ENCODE data around the gene ENTPD1.
"Not testable (repeated sequence)": the region's sequence is repeated elsewhere in the genome, so short reads cannot be mapped to it uniquely, and the experiment has no call there.

ENTPD1 gene

GRCh38 chr10:95756041-95756761, at the start of gene ENTPD1:
Gene ENTPD1 (plus strand): TSS chr10:95756163. CDS start chr10:95756240, 77 bp downstream.
- no peak for FAIRE-seq

- FAIRE-seq, result no peak
Measured at GRCh38 chr10:95706573-95706972, 49.4 kb upstream of the ENTPD1 start.

GRCh38 chr10:95706990-95707389, 49.0 kb upstream of the ENTPD1 start:
- FAIRE-seq, result no peak

GRCh38 chr10:95711492-95711891, 44.5 kb upstream of the ENTPD1 start:
- no peak for FAIRE-seq

- no peak for FAIRE-seq
Measured at GRCh38 chr10:95716466-95716865, 39.5 kb upstream of the ENTPD1 start.

GRCh38 chr10:95716866-95717265, 39.1 kb upstream of the ENTPD1 start:
- no peak for FAIRE-seq

- FAIRE-seq, result not testable (repeated sequence)
Measured at GRCh38 chr10:95720745-95721144, 35.2 kb upstream of the ENTPD1 start.

GRCh38 chr10:95722496-95722895, 33.5 kb upstream of the ENTPD1 start:
- FAIRE-seq, result not testable (repeated sequence)

GRCh38 chr10:95728526-95728925, 27.4 kb upstream of the ENTPD1 start:
- no peak for FAIRE-seq

GRCh38 chr10:95729323-95730055, 26.5 kb upstream of the ENTPD1 start:
- no peak for FAIRE-seq

GRCh38 chr10:95730233-95730632, 25.7 kb upstream of the ENTPD1 start:
- FAIRE-seq, result no peak

- not testable (repeated sequence) for FAIRE-seq
Measured at GRCh38 chr10:95732907-95733306, 23.1 kb upstream of the ENTPD1 start.

- FAIRE-seq, result no peak
Measured at GRCh38 chr10:95739056-95739455, 16.9 kb upstream of the ENTPD1 start.

- FAIRE-seq, result no peak
Measured at GRCh38 chr10:95741807-95742467, 14.0 kb upstream of the ENTPD1 start.

- FAIRE-seq, result peak; percentile 98
Measured at GRCh38 chr10:95742485-95742884, 13.5 kb upstream of the ENTPD1 start.

- no peak for FAIRE-seq
Measured at GRCh38 chr10:95742962-95743535, 12.9 kb upstream of the ENTPD1 start.

- FAIRE-seq, result no peak
Measured at GRCh38 chr10:95745501-95745900, 10.5 kb upstream of the ENTPD1 start.

- no peak for FAIRE-seq
Measured at GRCh38 chr10:95748349-95748748, 7.6 kb upstream of the ENTPD1 start.

- FAIRE-seq, result no peak
Measured at GRCh38 chr10:95755511-95756004, 405 bp upstream of the ENTPD1 start.

- FAIRE-seq, result no peak
Measured at GRCh38 chr10:95756809-95757684, 1.1 kb downstream of the ENTPD1 start.

- no peak for FAIRE-seq
Measured at GRCh38 chr10:95758351-95759025, 2.5 kb downstream of the ENTPD1 start.

Measured in islet of Langerhans (tissue), 1 donor.